CD4-positive, alpha-beta T cell treated with Interferon gamma for 1 hour (primary cell): ENCODE measurements around the gene MND1.
"Not testable (repeated sequence)": the region's sequence is repeated elsewhere in the genome, so short reads cannot be mapped to it uniquely, and the experiment has no call there.

Experiments
- DNase-seq: peaks from one replicate; pipeline ENCODE4 v3.0.0-alpha.2; 2020

MND1 gene

DNA sequence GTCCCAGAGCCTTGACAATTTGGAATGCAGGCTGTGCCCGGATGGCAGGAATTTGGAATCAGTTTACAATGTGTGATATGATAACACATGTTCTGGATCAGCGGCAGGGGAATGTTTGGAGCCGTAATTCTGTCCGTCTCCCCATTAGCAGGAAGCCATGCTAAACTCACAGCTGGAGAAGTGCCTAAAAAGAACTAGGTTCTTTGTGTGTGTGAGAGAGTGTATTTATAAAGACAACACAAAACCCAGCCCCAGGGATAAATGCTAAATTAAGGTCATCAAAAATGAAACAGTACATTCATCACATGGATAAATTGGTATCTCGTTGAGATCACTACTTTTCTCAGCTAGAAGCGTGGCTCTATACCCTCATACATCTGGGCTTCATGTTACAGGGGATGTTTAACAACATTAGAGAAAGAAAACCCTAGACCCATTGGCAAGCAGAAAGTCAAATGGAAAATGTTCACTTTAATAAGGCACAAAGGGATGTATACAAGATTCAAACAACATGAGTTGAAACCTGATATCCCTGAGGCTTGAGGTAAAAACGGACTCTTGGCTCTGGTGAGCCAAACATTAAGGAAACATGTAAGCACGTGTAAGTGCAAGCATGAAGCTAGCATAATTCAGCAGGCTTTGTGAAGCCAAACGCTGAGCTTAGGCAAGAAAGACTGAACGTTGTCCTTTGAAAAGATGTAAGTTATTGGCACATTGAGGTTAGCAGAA, 103.7 kb downstream of the MND1 start:
- no peak for DNase-seq

DNA sequence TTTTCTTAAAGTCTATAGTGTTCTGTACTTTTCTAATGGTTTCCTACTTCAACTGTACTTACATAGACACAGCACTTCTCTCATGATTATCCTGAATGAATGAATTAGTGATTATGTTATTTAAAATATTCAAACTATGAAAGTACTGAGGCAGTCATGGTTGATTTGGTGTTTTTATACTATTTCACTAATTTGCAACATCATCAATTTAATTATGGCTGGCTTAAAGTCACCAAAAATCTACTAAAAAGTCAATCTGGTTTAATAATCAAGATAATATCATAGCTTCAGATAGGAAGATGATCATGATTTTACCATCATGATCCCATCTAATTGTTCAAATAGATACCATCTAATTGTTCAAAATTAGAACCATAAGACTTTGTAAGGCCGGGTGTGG, 104.8 kb downstream of the MND1 start:
- DNase-seq, result no peak

DNA sequence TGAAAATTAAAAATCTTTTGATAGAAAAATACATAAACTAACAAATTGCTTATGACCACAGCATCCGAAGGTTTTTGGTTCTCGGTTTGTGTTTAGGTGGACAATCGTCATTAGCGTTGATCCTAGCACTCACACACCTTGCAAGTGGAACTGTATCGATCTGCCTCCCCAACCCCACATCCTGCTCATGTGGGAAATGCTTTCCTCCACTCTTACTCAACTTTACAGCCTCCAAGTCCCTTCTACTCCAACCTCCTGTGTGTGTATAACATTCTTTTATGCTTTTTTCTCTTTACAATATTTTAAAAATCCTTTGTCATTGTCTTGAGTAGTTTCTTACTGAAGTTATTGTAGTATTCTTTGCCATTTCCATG, 106.0 kb downstream of the MND1 start:
- DNase-seq, result no peak

DNA sequence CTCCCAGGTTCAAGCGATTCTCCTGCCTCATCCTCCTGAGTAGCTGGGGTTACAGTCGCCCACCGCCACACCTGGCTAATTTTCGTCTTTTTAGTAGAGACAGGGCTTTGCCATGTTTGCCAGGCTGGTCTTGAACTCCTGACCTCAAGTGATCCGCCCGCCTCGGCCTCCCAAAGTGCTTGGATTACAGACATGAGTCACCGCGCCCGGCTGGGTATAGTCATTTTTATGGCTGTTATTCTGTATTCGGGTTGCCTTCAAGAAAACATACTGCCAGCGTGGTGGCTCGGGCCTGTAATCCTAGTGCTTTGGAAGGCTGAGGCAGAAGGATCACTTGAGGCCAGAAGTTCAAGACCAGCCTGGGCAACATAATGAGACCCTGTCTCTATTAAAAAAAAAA, 106.7 kb downstream of the MND1 start:
- not testable (repeated sequence) for DNase-seq

DNA sequence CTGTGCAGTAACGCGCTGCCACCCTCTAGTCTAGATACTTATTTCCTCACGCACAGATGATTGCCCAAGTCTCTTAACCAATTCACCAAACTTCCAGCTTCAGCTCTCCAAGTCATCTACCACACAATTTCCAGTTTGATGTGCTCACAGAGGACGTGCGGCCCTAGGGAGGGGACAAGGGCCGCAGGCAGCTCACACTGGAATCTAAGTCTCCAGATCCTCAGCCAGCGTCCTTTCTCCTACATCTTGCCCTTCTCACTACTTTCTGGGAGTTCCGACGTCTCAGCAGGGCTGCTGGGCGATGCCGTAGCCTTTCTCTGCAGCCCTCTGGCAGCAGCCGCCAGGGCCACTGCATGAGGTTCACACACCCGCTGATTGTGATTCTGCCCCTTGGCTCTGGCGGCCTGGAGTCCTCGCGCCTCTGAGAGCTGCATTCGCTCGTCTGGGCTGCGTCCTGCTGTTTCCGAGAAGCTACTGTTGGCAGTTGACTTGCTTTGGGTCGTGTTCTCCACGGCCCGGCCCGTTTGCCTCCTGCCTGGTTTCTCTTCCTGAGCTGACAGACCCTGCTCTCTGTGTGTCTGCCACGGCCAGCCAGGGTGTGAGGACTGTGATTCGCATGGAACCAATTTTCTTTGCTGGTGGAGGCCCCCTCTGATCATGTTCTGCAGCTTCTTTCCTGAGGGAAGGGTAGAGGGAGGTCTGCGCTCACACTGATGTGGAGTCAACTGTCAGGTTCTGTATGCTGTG, 107.6 kb downstream of the MND1 start:
- DNase-seq, result no peak

DNA sequence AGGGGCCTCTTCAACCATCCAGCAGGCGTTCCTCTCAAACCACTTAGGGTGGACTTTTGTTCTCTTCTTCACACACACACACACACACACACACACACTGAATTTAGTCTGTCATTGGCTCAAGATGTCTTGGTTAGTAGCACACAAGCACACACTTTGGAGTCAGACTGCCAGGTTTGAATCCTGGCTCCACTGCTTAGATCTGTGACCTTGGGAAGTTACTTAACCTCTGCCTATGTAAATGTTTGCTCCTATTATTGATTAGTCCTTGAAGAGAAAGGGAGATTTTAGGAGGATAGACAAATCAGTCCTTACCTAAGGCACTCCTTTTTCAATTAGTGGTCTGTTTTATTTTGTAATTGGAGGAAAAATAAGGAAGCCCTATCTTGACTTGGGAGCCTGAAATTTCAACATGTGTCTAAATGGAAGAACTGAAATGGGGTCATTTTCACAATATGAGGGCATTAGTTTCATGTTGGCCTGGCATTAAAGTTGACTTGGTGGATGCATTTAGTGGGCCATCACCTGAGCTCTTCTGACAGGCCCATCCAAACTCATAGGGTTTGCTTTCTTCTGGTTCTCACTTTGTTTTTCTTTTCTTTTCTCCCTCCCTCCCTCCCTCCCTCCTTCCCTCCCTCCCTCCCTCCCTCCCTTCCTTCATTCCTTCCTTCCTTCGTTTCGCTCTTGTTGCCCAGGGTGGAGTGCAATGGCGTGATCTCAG, 108.3 kb downstream of the MND1 start:
- no peak for DNase-seq

DNA sequence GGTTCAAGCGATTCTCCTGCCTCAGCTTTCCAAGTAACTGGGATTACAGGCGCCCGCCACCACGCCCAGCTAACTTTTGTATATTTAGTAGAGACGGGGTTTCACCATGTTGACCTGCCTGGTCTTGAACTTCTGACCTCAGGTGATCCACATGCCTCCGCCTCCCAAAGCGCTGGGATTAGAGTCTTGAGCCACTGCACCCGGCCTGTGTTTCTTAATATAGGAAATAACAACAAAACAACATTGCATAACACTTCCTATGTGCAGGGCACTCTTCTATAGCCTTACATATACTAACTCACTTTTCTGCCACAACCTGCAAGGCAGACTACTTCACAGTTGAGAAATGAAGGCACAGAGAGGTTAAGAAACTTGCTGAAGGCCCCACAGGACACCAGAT, 108.9 kb downstream of the MND1 start:
- no peak for DNase-seq

DNA sequence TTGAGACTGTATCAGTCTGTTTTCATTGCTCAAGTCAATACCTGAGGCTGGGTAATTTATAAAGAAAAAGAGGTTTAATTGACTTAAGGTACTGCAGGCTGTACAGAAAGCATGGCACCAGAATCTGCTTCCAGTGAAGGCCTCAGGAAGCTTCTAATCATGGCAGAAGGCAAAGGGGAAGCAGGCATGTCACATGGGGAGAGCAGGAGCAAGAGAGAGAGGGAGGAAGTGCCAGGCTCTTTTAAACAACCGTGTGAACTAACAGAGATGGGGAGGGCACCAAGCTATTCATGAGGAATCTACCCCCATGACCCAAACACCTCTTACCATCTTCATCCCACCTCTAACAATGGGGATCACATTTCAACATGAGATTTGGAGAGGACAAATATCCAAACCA, 114.5 kb downstream of the MND1 start:
- no peak for DNase-seq

DNA sequence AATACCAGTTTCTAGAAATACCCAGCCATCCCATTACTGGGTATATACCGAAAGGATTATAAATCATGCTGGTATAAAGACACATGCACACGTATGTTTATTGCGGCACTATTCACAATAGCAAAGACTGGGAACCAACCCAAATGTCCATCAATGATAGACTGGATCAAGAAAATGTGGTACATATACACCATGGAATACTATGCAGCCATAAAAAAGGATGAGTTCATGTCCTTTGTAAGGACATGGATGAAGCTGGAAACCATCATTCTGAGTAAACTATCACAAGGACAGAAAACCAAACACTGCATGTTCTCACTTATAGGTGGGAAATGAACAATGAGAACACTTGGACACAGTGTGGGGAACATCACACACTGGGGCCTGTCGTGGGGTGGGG, 117.1 kb downstream of the MND1 start:
- DNase-seq, result not testable (repeated sequence)

DNA sequence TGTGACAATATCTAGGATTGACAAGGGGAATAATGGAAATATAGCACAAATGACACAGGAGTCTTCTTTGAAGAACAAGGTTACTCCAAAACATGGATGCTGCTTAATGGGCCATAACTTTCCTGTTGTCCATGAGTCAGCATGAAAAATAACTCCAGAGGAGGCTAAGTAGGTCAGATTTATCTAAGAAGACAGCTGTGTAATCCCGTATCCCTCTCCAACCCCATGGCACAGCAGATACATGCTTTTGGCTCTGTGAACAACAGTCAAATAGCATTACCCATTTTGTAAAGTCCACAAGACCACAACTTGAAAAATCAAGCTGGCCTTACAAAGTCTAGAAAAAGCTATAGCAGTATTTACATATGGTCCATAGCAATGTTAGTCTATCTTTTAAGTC, 119.6 kb downstream of the MND1 start:
- DNase-seq, result no peak
